AG04449 (cell line): ENCODE measurements around the gene ZFHX3.
"Not testable (repeated sequence)": the region's sequence is repeated elsewhere in the genome, so short reads cannot be mapped to it uniquely, and the experiment has no call there.

Source experiments
- CTCF ChIA-PET: fragments of 350-600 bp; formaldehyde crosslinking; extraction: SDS; loops from one replicate; lab custom pipeline; 2021; ENCODE audit warnings: antibody characterized with exemption; lab: Yijun Ruan, JAX
- POLR2A ChIA-PET: fragments of 400-600, 350-600 bp; formaldehyde crosslinking; extraction: SDS; loops from one replicate; lab custom pipeline; 2020; ENCODE audit warnings: antibody characterized with exemption, inconsistent platforms; lab: Yijun Ruan, JAX
- DNase-seq: peaks from one replicate; pipeline ENCODE4 v3.0.0-alpha.2; 2010; ENCODE audit warnings: low read depth, low spot score
- H3K4me3 ChIP-seq: 2 replicates; pipeline ENCODE4 v1.5.1; 2011; ENCODE audit warnings: low read depth, mild to moderate bottlenecking, control low read depth, low read length
- CTCF ChIP-seq: IDR thresholded peaks from one replicate; pipeline ENCODE4 v1.5.1; 2011; ENCODE audit warnings: mild to moderate bottlenecking, moderate library complexity, low read length, control low read depth, inconsistent platforms; ENCODE audit not compliant: insufficient read depth; ENCODE audit errors: missing control alignments

ZFHX3 gene

GRCh38 chr16:73015612-73016487 lies 32.1 kb downstream of the ZFHX3 start:
- DNase-seq, result no peak

GRCh38 chr16:73014768-73015167 lies 33.2 kb downstream of the ZFHX3 start:
- ChIA-PET CTCF (no interaction called here), POLR2A (no interaction called here)
- no peak for TF ChIP-seq CTCF
- no peak for DNase-seq
- no peak overlapping the region for H3K4me3 ChIP-seq

More at GRCh38 chr16:73015612-73016487, 32.1 kb downstream of the ZFHX3 start:
- no peak for TF ChIP-seq CTCF
- ChIA-PET CTCF (no interaction called here), POLR2A (no interaction called here)
- no peak overlapping the region for H3K4me3 ChIP-seq

- no peak overlapping the region for H3K4me3 ChIP-seq
- DNase-seq, result no peak
- CTCF ChIA-PET, result interaction anchor here (0.9 to 1.2 kb wide), 2 partner anchors 11 to 547 kb away, joined by 3 to 4 read pairs; no protein-coding TSS in a partner anchor
- no peak for TF ChIP-seq CTCF
- POLR2A ChIA-PET, result no interaction called here
These were observed 34.0 kb downstream of the ZFHX3 start for GRCh38 chr16:73013974-73014373.

- CTCF ChIA-PET, result interaction anchor here (0.8 to 1.9 kb wide), 2 partner anchors 8 to 10 kb away, joined by 3 to 6 read pairs; no protein-coding TSS in a partner anchor
- no peak overlapping the region for H3K4me3 ChIP-seq
- POLR2A ChIA-PET, result no interaction called here
- DNase-seq, result no peak
- no peak for TF ChIP-seq CTCF
These were observed 35.6 kb downstream of the ZFHX3 start for GRCh38 chr16:73012341-73012740.

GRCh38 chr16:73011926-73012325 lies 36.0 kb downstream of the ZFHX3 start:
- H3K4me3 ChIP-seq, result no peak overlapping the region
- POLR2A ChIA-PET, result no interaction called here
- no peak for TF ChIP-seq CTCF
- no peak for DNase-seq
- CTCF ChIA-PET, result interaction anchor here (0.8 to 1.9 kb wide), 2 partner anchors 9 kb away, joined by 3 to 6 read pairs; no protein-coding TSS in a partner anchor

- TF ChIP-seq CTCF, result no peak
- no peak for DNase-seq
- POLR2A ChIA-PET, result no interaction called here
- H3K4me3 ChIP-seq, result no peak overlapping the region
- CTCF ChIA-PET, result no interaction called here
These were observed 37.7 kb downstream of the ZFHX3 start for GRCh38 chr16:73010150-73010676.

GRCh38 chr16:73009710-73010109 lies 38.2 kb downstream of the ZFHX3 start:
- POLR2A ChIA-PET, result interaction anchor here (1.0 kb wide), 1 partner anchor 38 kb away, joined by 3 read pairs; no protein-coding TSS in a partner anchor
- CTCF ChIA-PET, H3K4me3 ChIP-seq, DNase-seq: not testable (repeated sequence)
